Renal cortex interstitium (tissue), 11 donors: ENCODE results near the gene PPP1CA. TPM values are rescaled to one million over a fixed set of nuclear protein-coding genes. Genes with fewer than 3 reads are reported as not detected.
A peak's percentile ranks its signal among the peaks of the same experiment; 100 is the strongest.
"Not testable (repeated sequence)": the region's sequence is repeated elsewhere in the genome, so short reads cannot be mapped to it uniquely, and the experiment has no call there.

Source experiments
- DNase-seq, 11 donors: peaks; one replicate each; pipeline ENCODE4 v3.0.0-alpha.2; 2013; ENCODE audit warnings: low read depth in 9 of 11, low spot score in 4 of 11; ENCODE audit errors: extremely low read depth in 1 of 11
- polyA plus RNA-seq, 3 donors: library from polyadenylated mRNA; unstranded; fragments of 120-200 nt; gene quantifications; one replicate each; pipeline ENCODE4 v1.2.1, GENCODE V29; 2013; ENCODE audit not compliant: insufficient read length in 3 of 3

Gene PPP1CA
- polyA plus RNA-seq, 3 donors, result 149 to 172 (median 156) TPM

DNA sequence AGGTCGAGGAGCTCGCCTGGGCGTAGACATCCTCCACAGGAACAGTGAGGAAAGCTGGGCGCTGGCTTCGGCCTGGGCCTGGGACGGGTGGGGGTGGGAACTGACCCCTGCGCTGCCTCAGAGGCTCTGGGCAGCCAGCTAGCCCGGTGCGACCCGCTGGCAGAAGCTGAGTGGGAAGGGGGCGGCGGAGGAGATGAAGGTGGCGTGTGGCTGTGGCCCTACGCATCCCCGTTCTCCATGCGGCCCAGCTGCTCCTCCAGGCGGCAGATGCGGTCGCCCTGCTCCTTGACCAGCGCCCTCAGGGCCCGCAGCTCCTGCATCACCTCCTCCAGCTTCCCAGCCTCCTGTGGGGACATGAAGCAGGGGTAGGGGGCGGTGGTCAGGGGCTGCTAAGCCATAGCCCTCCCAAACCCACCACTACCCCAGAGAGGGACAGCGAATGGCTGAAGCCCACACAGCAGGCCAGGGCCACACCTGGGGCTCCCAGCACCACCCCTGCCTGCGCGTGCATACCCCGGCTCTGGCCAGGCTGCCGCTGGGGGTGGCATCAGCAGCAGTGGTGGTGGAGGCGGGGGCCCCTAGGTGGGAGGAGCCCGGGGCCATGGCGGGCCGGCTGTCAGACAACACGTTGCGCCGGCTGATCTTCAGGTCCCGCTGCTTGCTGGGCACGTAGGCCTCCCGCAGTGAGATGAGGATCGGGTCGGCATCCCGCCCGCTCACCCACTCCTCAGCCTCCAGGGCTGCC lies 36.7 kb upstream of the PPP1CA start:
- no peak for DNase-seq

GRCh38 chr11:67437809-67438157 lies 36.1 kb upstream of the PPP1CA start:
- DNase-seq, result no peak

GRCh38 chr11:67437082-67437808 lies 35.6 kb upstream of the PPP1CA start, which contains the start of gene PTPRCAP:
Gene PTPRCAP (minus strand): TSS chr11:67437682. CDS start chr11:67437619, 63 bp downstream.
- no peak for DNase-seq

DNA sequence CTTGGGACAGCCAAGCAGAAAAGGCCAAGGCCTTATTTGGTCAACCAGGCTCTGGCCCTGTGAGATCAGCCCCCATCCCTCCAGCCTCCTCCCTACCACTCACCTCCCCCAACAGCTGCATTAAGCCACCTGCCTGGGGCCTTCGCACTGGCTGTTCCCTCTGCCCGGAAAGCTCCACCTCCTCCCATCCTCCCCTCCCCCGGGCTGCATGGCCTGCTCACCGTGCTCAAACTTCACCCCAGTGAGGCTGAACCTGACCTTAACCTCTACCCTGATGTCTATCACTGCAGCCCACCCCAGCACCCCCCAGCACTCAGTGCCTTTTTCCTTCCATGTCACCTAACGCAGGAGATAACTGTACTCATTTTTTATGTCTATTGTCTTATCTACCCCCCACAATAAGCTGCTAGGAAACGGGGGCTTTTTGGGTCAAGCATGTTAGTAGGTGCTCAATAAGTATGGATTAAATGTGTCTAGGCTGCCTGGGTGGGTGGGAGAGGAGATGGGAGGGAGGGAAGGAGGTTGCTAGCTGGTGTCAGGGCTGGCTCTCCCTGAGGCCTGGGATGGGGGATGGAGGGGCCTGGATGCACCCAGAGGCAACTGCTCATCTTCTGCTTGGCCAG lies 34.9 kb upstream of the PPP1CA start:
- no peak for DNase-seq

GRCh38 chr11:67435727-67436458 lies 34.2 kb upstream of the PPP1CA start:
- no peak for DNase-seq

GRCh38 chr11:67435031-67435726 lies 33.5 kb upstream of the PPP1CA start:
- no peak for DNase-seq

DNA sequence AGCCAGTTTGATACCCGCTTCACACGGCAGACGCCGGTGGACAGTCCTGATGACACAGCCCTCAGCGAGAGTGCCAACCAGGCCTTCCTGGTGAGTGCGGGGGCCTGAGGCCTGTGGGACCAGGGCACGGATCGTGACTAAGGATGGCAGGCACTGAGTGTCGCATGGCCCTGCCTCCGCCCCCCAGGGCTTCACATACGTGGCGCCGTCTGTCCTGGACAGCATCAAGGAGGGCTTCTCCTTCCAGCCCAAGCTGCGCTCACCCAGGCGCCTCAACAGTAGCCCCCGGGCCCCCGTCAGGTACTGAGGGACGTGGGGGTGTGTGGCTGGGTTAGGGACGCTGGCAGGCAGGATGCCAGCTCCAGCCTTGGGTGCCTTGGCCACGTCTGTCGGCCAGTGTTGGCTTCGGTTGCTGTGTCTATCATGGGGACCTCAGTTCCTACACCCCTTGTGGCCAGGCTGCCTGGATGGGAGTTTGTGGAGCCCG lies 32.8 kb upstream of the PPP1CA start:
- no peak for DNase-seq

DNA sequence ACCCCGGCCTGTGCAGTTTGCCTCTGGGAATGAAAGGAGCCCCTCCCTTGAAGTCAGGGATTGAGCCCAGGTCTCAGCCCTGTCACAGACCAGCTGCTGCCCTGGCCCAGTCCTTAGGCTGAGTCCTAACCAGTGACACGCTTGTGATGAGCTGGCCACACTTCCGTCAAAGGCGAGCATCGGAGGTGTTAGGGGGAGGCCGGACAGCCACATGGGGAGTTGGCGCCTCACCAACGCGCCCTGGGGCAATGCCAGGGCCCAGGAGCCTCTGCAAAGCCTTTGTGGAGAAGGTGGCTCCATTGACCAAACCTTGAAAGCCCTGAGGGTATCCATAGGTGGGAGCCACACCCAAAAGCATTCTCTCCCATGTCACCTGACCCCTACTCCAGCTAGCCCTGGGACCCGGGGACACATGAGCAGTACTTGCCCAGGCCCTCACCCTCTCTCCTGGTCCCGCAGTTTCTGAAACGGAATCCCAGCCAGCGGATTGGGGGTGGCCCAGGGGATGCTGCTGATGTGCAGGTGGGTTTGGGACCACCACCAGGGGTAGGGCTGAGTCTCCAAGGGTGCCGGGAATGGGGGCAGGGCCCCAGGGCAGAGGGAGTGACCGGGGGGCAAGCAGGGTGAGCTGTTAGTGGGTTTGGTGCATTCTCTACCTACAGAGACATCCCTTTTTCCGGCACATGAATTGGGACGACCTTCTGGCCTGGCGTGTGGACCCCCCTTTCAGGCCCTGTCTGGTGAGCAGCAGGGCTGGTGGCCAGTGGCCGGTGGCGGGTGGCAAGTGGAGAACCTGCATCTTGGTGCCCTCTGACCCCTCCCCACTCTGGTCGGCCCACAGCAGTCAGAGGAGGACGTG lies 32.1 kb upstream of the PPP1CA start:
- DNase-seq, result no peak

- DNase-seq, result no peak
Observed at GRCh38 chr11:67432655-67433349, 31.1 kb upstream of the PPP1CA start.

DNA sequence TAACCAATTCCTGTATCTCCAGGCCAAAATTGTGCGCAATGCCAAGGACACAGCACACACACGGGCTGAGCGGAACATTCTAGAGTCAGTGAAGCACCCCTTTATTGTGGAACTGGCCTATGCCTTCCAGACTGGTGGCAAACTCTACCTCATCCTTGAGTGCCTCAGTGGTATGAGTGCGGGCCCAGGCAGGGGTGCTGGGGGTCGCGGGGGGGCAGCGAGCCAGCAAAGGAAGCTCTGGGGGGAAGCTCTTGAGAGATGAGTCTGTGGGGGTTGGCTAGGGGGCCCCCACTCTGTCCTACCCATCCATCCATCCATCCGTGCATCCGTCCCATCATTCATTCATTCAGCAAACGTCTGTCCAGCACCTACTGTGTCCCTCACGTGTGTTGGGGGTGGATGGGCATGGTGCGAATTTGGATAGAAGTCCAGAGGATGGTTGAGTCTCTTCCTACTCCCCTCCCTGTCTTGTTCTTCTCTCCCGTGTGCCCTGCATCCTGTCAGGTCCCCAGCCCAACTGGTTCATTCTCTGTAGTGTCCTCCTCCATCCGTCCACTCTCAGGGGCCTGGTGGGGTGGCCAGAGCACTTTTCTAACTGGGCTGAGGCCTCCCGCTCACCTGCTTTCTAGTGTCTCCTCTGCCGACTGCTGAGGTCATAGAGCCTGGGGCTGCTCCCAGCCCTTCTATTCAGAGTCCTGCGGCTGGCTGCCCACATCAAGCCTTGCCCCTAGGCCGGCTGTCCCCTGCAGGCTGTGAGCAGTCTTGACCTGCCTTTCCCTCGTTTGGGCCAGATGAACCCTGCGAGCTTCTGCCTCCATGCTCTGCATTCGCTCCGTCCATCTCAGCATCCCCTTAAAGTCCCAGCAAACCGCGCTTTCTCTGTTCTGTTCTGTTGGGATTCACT lies 29.9 kb upstream of the PPP1CA start:
- no peak for DNase-seq

- no peak for DNase-seq
Observed at GRCh38 chr11:67429722-67430121, 28.1 kb upstream of the PPP1CA start.

- DNase-seq, result no peak
Observed at GRCh38 chr11:67429038-67429668, 27.5 kb upstream of the PPP1CA start.

DNA sequence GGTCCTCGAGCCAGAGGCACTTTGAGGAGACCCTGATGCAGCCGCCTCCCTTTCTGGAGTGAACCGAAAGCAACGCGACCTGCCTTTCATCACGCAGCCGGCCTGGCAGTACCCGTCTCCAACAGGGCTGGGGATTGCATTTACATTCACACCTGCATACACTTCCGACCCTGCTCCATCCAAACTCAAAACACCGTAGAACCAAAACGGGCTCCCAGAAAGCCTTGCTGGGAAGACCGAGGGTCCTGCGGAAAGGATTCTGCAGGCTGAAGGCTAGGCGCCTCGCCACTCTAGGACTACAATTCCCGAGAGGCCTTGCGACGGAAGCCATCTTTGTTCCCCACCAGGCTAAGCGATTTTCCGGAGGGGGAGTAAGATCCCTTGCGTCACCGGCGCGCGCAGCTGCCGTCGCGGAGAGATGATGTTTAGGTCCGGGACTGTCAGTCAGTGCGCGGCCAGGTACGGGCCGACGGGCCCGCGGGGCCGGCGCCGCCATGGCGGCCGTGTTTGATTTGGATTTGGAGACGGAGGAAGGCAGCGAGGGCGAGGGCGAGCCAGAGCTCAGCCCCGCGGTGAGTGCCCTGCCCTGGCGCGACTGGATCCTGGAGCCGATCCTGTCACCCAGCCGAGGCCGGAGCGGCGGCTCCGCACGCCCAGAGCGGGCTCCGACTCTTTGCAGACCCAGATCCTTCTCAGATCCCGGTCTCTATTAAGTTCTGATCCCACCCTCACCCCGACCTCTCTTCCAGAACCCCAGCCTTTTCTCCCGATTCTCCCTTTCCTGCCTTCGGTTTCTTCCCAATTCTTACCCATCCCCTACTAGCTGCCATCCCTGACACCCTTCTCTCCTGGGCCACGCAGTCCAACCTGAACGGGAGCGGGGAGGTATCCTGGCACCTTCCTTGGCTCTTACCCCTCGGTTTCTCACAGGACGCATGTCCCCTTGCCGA lies 26.7 kb upstream of the PPP1CA start, which contains the start of gene RPS6KB2:
TSS of gene RPS6KB2 (plus strand) at position 443 of the 950 bp plus-strand sequence. CDS start at position 495, 52 bp downstream.
- DNase-seq, result peak; percentile 94 to 99 (median 97)

DNA sequence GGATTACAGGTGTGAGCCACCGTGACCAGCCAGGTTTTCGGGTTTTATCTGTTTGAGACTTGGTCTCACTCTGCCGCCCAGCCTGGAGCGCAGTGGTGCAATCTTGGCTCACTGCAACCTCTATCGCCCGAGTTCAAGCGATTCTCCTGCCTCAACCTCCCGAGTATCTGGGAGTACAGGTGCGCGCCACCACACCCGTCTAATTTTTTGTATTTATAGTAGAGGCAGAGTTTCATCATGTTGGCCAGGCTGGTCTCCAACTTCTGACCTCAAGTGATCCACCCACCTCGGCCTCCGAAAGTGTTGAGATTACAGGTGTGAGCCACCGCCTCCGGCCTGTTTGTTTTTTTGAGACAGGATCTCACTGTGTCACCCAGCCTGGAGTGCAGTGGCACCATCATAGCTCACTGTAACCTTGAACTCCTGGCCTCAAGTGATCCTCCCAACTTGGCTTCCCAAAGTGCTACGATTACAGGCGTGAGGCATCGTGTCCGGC lies 25.8 kb upstream of the PPP1CA start:
- DNase-seq, result not testable (repeated sequence)
